ENCODE data around the gene POLRMT.
"Not testable (repeated sequence)": the region's sequence is repeated elsewhere in the genome, so short reads cannot be mapped to it uniquely, and the experiment has no call there.

POLRMT gene

DNA sequence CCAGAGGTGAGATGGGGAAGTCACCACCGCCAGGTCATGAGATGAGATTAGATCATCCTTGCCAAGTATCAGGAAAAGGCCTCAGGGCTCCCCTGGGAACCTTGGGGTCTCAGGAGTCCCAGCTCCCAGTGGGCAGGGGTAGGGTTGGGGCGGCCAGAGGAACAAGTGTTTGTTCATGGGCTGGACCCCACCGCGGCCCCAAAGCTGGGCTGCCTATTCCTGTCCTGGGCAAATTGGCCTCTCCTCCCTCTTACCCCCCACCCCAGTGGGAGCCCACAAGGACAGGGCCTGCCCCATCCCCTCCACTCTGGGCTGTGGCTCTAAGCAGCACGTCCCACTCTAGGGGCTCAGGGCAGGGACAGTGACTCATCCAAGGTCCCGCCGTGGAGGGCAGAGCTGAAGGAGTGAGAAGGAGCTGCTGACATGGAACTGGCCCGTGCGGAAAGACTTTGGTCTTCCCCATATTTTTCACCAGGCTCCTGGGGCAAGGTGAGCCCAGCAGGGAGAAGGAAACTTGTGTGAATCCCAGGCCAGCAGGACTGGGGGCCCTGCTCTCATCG is 47.7 kb downstream of the POLRMT start:
- Histone ChIP-seq H3K27ac (ENCODE audit: low read depth, low read length) (no peak overlapping the region), H3K27me3 (ENCODE audit: insufficient read depth, low read length) (peaks cover 24% of the 10 kb centered on the region), H3K4me3 (ENCODE audit: low read length) (no peak overlapping the region), H3K9ac (ENCODE audit: low read depth, low read length) (no peak overlapping the region), H3K4me1 (ENCODE audit: insufficient read depth, low read length) (no peaks in the 10 kb centered on the region), H3K9me3 (ENCODE audit: insufficient read depth, low read depth, low read length) (no peaks in the 10 kb centered on the region), H3K36me3 (ENCODE audit: insufficient read depth, low read length) (peaks cover 20% of the 10 kb centered on the region)
- WGBS: 80% methylated on average over 10 of the region's 10 CpGs

DNA sequence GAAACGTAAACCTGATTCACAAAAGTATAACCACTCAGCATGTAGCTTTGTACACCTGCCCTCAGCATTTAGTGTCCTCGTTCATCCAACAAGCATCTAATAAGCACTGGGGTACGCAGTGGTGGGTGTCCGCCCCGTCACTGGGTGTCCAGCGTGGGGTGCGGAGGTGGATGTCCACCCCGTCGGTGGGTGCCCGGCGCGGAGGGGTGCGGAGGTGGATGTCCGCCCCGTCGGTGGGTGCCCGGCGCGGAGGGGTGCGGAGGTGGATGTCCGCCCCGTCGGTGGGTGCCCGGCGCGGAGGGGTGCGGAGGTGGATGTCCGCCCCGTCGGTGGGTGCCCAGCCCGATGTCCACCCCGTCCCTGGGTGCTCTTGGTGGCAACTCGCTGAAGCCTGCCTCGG is 48.2 kb downstream of the POLRMT start:
- Histone ChIP-seq H3K27me3 (ENCODE audit: insufficient read depth, low read length) (peaks cover 19% of the 10 kb centered on the region), H3K36me3 (ENCODE audit: insufficient read depth, low read length) (peaks cover 24% of the 10 kb centered on the region)
- H3K9me3 ChIP-seq (ENCODE audit: insufficient read depth, low read depth, low read length); H3K27ac ChIP-seq (ENCODE audit: low read depth, low read length); H3K9ac ChIP-seq (ENCODE audit: low read depth, low read length); H3K4me1 ChIP-seq (ENCODE audit: insufficient read depth, low read length); H3K4me3 ChIP-seq (ENCODE audit: low read length): not testable (repeated sequence)
- WGBS: 94% methylated on average over 34 of the region's 34 CpGs

DNA sequence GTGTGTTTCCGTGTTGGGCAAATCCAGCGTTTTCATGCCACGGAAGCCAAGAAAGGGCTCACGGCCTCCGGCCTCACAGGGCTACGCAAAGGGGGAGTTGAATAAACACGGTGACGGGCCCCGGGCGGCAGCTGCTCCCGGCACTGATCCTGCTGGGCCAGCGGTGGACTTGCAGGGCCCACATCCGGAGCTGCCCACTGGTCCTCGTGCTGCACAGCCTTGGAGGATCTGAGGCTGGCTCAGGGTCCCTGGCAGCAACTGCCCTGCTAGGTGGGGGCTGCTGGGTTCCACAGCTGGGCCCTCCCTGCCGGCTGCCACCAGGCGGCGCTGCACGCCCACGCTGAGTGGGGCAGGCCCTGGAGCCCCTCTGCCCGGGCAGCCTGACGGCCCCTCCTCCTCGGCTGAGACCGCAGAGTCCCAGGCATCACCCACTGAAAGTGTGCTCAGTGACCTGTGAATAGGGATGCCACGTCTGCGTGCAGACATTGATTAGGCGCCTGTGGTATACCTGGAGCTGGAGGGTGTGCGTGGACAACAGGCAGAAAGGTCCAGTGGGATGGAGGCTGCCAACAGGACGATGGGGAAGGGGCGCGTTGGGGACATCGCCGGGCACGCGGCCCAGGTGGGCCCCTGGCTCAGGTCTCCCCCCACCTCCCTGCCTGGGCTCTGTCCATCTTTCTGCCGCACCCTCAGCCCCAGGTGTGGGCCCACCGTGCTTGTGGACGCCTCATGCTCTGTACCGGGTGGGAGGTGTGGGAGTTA is 48.9 kb downstream of the POLRMT start:
- H3K9ac ChIP-seq (ENCODE audit: low read depth, low read length): no peak overlapping the region
- no peak overlapping the region for H3K27ac ChIP-seq (ENCODE audit: low read depth, low read length)
- no peak overlapping the region for H3K4me3 ChIP-seq (ENCODE audit: low read length)
- no peaks in the 10 kb centered on the region for H3K9me3 ChIP-seq (ENCODE audit: insufficient read depth, low read depth, low read length)
- 61% methylated on average over 38 of the region's 38 CpGs for WGBS
- H3K4me1 ChIP-seq (ENCODE audit: insufficient read depth, low read length): no peaks in the 10 kb centered on the region
- peaks cover 32% of the 10 kb centered on the region for H3K36me3 ChIP-seq (ENCODE audit: insufficient read depth, low read length)
- peaks cover 18% of the 10 kb centered on the region for H3K27me3 ChIP-seq (ENCODE audit: insufficient read depth, low read length)

- no peak overlapping the region for H3K9ac ChIP-seq (ENCODE audit: low read depth, low read length)
- no peak overlapping the region for H3K27ac ChIP-seq (ENCODE audit: low read depth, low read length)
- no peak overlapping the region for H3K4me3 ChIP-seq (ENCODE audit: low read length)
- H3K36me3 ChIP-seq (ENCODE audit: insufficient read depth, low read length): peaks cover 37% of the 10 kb centered on the region
- WGBS: 83% methylated on average over 5 of the region's 5 CpGs
- H3K4me1 ChIP-seq (ENCODE audit: insufficient read depth, low read length): no peaks in the 10 kb centered on the region
- peaks cover 13% of the 10 kb centered on the region for H3K27me3 ChIP-seq (ENCODE audit: insufficient read depth, low read length)
- no peaks in the 10 kb centered on the region for H3K9me3 ChIP-seq (ENCODE audit: insufficient read depth, low read depth, low read length)
Observed at GRCh38 chr19:583968-584239, 49.4 kb downstream of the POLRMT start.

- Histone ChIP-seq H3K4me3 (ENCODE audit: low read length) (no peak overlapping the region), H3K27me3 (ENCODE audit: insufficient read depth, low read length) (peaks cover 7% of the 10 kb centered on the region), H3K36me3 (ENCODE audit: insufficient read depth, low read length) (peaks cover 38% of the 10 kb centered on the region), H3K27ac (ENCODE audit: low read depth, low read length) (no peak overlapping the region), H3K9ac (ENCODE audit: low read depth, low read length) (no peak overlapping the region), H3K4me1 (ENCODE audit: insufficient read depth, low read length) (no peaks in the 10 kb centered on the region), H3K9me3 (ENCODE audit: insufficient read depth, low read depth, low read length) (no peaks in the 10 kb centered on the region)
- 91% methylated on average over 27 of the region's 27 CpGs for WGBS
Observed at GRCh38 chr19:583198-583967, 50.0 kb downstream of the POLRMT start.

DNA sequence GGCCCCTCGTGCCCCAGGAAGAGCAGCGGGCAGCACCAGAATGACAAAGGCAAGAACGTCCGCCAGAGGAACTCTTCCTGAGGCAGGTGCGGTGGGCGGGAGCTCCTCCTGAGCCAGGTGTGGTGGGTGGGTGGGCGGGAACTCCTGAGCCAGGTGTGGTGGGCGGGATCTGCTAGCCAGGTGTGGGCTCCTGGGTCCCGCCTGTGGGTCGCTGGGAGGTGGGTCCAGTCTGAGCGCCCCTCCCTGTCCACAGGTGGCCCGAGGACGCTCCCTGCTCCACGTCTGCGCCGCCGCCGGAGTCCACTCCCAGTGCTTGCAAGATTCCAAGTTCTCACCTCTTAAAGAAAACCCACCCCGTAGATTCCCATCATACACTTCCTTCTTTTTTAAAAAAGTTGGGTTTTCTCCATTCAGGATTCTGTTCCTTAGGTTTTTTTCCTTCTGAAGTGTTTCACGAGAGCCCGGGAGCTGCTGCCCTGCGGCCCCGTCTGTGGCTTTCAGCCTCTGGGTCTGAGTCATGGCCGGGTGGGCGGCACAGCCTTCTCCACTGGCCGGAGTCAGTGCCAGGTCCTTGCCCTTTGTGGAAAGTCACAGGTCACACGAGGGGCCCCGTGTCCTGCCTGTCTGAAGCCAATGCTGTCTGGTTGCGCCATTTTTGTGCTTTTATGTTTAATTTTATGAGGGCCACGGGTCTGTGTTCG is 50.7 kb downstream of the POLRMT start:
- H3K27me3 ChIP-seq (ENCODE audit: insufficient read depth, low read length): no peaks in the 10 kb centered on the region
- peaks cover 46% of the 10 kb centered on the region for H3K36me3 ChIP-seq (ENCODE audit: insufficient read depth, low read length)
- no peak overlapping the region for H3K4me3 ChIP-seq (ENCODE audit: low read length)
- H3K9ac ChIP-seq (ENCODE audit: low read depth, low read length): no peak overlapping the region
- H3K4me1 ChIP-seq (ENCODE audit: insufficient read depth, low read length): no peaks in the 10 kb centered on the region
- H3K27ac ChIP-seq (ENCODE audit: low read depth, low read length): no peak overlapping the region
- H3K9me3 ChIP-seq (ENCODE audit: insufficient read depth, low read depth, low read length): no peaks in the 10 kb centered on the region
- 92% methylated on average over 31 of the region's 31 CpGs for WGBS

DNA sequence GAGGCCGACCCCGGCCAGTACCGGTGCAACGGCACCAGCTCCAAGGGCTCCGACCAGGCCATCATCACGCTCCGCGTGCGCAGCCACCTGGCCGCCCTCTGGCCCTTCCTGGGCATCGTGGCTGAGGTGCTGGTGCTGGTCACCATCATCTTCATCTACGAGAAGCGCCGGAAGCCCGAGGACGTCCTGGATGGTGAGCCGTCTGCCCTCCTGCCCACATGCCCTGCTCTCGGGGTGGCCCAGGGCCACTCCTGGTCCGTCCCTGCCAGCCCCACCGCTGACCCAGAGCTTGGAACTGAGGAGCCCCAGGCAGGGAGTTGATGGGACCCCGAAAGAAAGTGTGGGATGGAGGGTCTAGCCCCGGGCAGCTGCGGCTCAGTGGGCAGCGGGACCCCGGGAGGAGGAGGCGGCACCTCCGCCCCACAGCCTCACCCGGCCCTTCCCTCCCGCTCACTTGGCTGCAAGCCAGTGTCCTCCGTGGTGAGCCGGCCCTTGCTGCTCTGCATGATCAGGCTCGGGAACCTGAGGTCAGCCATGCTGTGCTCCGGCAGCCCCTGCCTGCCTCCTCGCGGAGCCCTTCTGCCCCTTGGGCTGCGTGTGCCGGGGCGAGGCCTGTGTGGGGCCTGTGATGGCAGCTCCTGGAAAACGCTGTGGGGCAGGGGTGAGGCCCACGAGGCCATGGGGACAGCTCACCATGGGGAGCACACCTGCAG is 51.8 kb downstream of the POLRMT start:
- no peak overlapping the region for H3K4me3 ChIP-seq (ENCODE audit: low read length)
- peaks cover 51% of the 10 kb centered on the region for H3K36me3 ChIP-seq (ENCODE audit: insufficient read depth, low read length)
- no peaks in the 10 kb centered on the region for H3K9me3 ChIP-seq (ENCODE audit: insufficient read depth, low read depth, low read length)
- WGBS: 96% methylated on average over 40 of the region's 40 CpGs
- H3K9ac ChIP-seq (ENCODE audit: low read depth, low read length): no peak overlapping the region
- no peak overlapping the region for H3K27ac ChIP-seq (ENCODE audit: low read depth, low read length)
- H3K27me3 ChIP-seq (ENCODE audit: insufficient read depth, low read length): no peaks in the 10 kb centered on the region
- no peaks in the 10 kb centered on the region for H3K4me1 ChIP-seq (ENCODE audit: insufficient read depth, low read length)

DNA sequence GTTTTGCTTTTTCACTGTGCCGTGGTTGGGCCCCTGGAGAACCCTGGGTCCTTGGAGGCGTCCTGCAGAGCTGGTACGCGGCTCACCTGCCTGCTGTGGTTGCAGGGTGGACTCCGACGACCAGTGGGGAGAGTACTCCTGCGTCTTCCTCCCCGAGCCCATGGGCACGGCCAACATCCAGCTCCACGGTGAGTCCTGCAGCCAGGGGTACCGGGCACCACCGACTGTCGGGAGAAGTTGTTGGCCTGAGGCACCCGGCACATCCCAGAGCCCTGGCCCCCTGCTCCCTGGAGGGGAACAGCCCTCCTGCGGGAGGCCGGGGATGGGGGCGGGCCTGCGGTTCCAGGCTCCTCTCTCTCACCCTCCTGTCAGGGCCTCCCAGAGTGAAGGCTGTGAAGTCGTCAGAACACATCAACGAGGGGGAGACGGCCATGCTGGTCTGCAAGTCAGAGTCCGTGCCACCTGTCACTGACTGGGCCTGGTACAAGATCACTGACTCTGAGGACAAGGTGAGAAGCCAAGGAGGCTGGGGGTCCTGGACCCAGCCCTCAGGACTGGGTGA is 53.0 kb downstream of the POLRMT start:
- H3K4me1 ChIP-seq (ENCODE audit: insufficient read depth, low read length): no peaks in the 10 kb centered on the region
- H3K9ac ChIP-seq (ENCODE audit: low read depth, low read length): no peak overlapping the region
- 96% methylated on average over 22 of the region's 22 CpGs for WGBS
- no peak overlapping the region for H3K4me3 ChIP-seq (ENCODE audit: low read length)
- no peak overlapping the region for H3K27ac ChIP-seq (ENCODE audit: low read depth, low read length)
- no peaks in the 10 kb centered on the region for H3K9me3 ChIP-seq (ENCODE audit: insufficient read depth, low read depth, low read length)
- H3K27me3 ChIP-seq (ENCODE audit: insufficient read depth, low read length): no peaks in the 10 kb centered on the region
- peaks cover 54% of the 10 kb centered on the region for H3K36me3 ChIP-seq (ENCODE audit: insufficient read depth, low read length)

DNA sequence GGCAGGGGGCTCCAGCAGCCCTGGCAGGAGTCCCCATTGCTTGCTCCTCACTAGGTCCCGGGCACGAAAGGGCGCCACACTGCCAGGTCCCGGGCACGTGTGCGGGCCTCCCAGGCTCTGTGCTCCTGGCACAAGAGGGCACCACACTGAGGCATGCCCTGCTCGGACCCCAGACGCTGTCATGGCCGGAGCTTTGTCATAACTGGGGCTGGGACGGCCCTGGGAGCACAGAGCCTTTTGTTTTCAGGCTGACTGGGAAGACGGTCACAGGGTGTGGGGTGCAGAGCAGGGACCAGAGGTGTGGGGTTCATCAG is 53.5 kb downstream of the POLRMT start:
- WGBS: 95% methylated on average over 11 of the region's 11 CpGs
- no peaks in the 10 kb centered on the region for H3K27me3 ChIP-seq (ENCODE audit: insufficient read depth, low read length)
- H3K36me3 ChIP-seq (ENCODE audit: insufficient read depth, low read length): peaks cover 54% of the 10 kb centered on the region
- no peak overlapping the region for H3K4me3 ChIP-seq (ENCODE audit: low read length)
- H3K4me1 ChIP-seq (ENCODE audit: insufficient read depth, low read length): peaks cover 4% of the 10 kb centered on the region; the same call in 1 of the 2 replicates
- no peak overlapping the region for H3K9ac ChIP-seq (ENCODE audit: low read depth, low read length)
- H3K27ac ChIP-seq (ENCODE audit: low read depth, low read length): no peak overlapping the region
- no peaks in the 10 kb centered on the region for H3K9me3 ChIP-seq (ENCODE audit: insufficient read depth, low read depth, low read length)

DNA sequence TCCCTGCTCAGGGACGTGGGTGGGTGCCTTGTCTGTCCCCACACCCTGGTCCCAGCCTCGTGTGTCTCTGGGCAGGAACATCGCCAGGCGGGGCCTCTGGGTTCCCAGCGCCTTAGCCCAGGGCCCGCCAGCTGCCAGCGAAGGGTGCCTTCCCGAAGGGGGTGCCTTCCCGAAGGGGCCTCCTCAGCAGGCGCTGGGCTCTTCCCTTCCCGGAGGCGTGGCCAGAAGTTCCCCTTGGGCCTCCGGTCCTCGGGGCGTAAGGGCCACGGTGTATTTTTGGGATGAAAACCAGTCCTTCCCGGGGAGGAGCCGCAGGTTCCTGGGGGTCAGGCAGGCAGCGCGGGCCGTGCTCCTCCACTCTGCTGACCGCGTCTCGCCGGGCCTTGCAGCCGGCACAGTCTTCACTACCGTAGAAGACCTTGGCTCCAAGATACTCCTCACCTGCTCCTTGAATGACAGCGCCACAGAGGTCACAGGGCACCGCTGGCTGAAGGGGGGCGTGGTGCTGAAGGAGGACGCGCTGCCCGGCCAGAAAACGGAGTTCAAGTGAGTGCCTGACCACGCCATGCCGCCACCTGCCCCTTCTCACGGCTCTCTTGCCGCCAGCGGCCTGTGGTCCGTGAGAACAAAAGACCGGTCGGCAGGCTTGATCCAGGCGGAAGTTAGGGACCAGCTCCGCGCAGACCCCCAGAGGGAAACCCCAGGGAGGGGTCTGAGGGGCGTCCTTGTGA is 54.1 kb downstream of the POLRMT start:
- Histone ChIP-seq H3K36me3 (ENCODE audit: insufficient read depth, low read length) (peaks cover 54% of the 10 kb centered on the region), H3K9ac (ENCODE audit: low read depth, low read length) (no peak overlapping the region)

More for the DNA sequence above, 54.1 kb downstream of the POLRMT start:
- Histone ChIP-seq H3K9me3 (ENCODE audit: insufficient read depth, low read depth, low read length) (no peaks in the 10 kb centered on the region), H3K4me1 (ENCODE audit: insufficient read depth, low read length) (peaks cover 4% of the 10 kb centered on the region; the same call in 1 of the 2 replicates), H3K27ac (ENCODE audit: low read depth, low read length) (no peak overlapping the region), H3K4me3 (ENCODE audit: low read length) (no peak overlapping the region), H3K27me3 (ENCODE audit: insufficient read depth, low read length) (no peaks in the 10 kb centered on the region)
- 96% methylated on average over 46 of the region's 46 CpGs for WGBS

All from HUES64 (cell line).